GM15510 (cell line): ENCODE results near the gene HIBADH.

Experiments
- POLR2A ChIP-seq: IDR thresholded peaks from 3 replicates; pipeline ENCODE4 v1.6.1; 2011; ENCODE audit warnings: borderline replicate concordance; ENCODE audit not compliant: insufficient read length; ENCODE audit errors: extremely low read depth

HIBADH gene

GRCh38 chr7:27600247-27600646, 62.4 kb downstream of the HIBADH start:
- TF ChIP-seq POLR2A = no peak

- TF ChIP-seq POLR2A = no peak
Observed at GRCh38 chr7:27595009-27595408, 67.7 kb downstream of the HIBADH start.

GRCh38 chr7:27593226-27593625, 69.5 kb downstream of the HIBADH start:
- no peak for TF ChIP-seq POLR2A

GRCh38 chr7:27590416-27590815, 72.3 kb downstream of the HIBADH start:
- no peak for TF ChIP-seq POLR2A

- TF ChIP-seq POLR2A = no peak
Observed at GRCh38 chr7:27587429-27587828, 75.3 kb downstream of the HIBADH start.

- TF ChIP-seq POLR2A = no peak
Observed at GRCh38 chr7:27586825-27587224, 75.9 kb downstream of the HIBADH start.

- TF ChIP-seq POLR2A = no peak
Observed at GRCh38 chr7:27585781-27586447, 76.8 kb downstream of the HIBADH start.

- no peak for TF ChIP-seq POLR2A
Observed at GRCh38 chr7:27581906-27582305, 80.8 kb downstream of the HIBADH start.

- no peak for TF ChIP-seq POLR2A
Observed at GRCh38 chr7:27581119-27581518, 81.6 kb downstream of the HIBADH start.

- no peak for TF ChIP-seq POLR2A
Observed at GRCh38 chr7:27579565-27579964, 83.1 kb downstream of the HIBADH start.

- no peak for TF ChIP-seq POLR2A
Observed at GRCh38 chr7:27576360-27576944, 86.2 kb downstream of the HIBADH start.

GRCh38 chr7:27575613-27576012, 87.1 kb downstream of the HIBADH start:
- TF ChIP-seq POLR2A = no peak

GRCh38 chr7:27569106-27569505, 93.6 kb downstream of the HIBADH start:
- TF ChIP-seq POLR2A = no peak

- TF ChIP-seq POLR2A = no peak
Observed at GRCh38 chr7:27567266-27567665, 95.4 kb downstream of the HIBADH start.

- TF ChIP-seq POLR2A = no peak
Observed at GRCh38 chr7:27564881-27565482, 97.7 kb downstream of the HIBADH start.

GRCh38 chr7:27560706-27561235, 101.9 kb downstream of the HIBADH start:
- TF ChIP-seq POLR2A = no peak
